NT2/D1 (cell line): Measurements from ENCODE around the gene WDR62.
"Not testable (repeated sequence)": the region's sequence is repeated elsewhere in the genome, so short reads cannot be mapped to it uniquely, and the experiment has no call there.

Experiments
- SUZ12 ChIP-seq: IDR thresholded peaks from 2 replicates; pipeline ENCODE4 v1.6.1; 2011; ENCODE audit not compliant: insufficient read length, insufficient read depth; ENCODE audit errors: extremely low read depth
- YY1 ChIP-seq: IDR thresholded peaks from 2 replicates; pipeline ENCODE4 v1.6.1; 2011; ENCODE audit not compliant: insufficient read length, insufficient read depth
- ZNF274 ChIP-seq: IDR thresholded peaks from 2 replicates; pipeline ENCODE4 v1.6.1; 2011; ENCODE audit warnings: mild to moderate bottlenecking, low read depth, low read length

DNA sequence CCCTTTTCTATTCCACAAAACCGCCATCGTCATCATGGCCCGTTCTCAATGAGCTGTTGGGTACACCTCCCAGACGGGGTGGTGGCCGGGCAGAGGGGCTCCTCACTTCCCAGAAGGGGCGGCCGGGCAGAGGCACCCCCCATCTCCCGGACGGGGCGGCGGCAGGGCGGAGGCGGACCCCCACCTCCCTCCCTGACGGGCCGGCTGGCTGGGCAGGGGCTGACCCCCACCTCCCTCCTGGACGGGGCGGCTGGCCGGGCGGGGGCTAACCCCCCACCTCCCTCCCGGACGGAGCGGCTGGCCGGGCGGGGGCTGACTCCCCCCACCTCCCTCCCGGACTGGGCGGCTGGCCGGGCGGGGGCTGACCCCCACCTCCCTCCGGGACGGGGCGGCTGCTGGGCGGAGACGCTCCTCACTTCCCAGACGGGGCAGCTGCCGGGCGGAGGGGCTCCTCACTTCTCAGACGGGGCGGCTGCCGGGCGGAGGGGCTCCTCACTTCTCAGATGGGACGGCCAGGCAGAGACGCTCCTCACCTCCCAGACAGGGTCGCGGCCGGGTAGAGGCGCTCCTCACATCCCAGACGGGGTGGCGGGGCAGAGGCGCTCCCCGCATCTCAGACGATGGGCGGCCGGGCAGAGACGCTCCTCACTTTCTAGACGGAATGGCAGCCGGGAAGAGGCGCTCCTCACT lies 14.3 kb downstream of the WDR62 start:
- TF ChIP-seq YY1, SUZ12, ZNF274: not testable (repeated sequence)
